Measurements from ENCODE around the gene ABCA7.

ABCA7 gene

GRCh38 chr19:1027650-1028061 lies 12.3 kb upstream of the ABCA7 start:
- Histone ChIP-seq H3K9me3 (ENCODE audit: control insufficient read depth, low read length) (no peaks in the 10 kb centered on the region), H3K36me3 (ENCODE audit: control insufficient read depth, insufficient read depth, low read length) (peaks cover 26% of the 10 kb centered on the region), H3K27ac (ENCODE audit: low read depth, low read length, severe bottlenecking) (peak overlapping the region; percentile 94), H3K4me3 (ENCODE audit: extremely low read depth, insufficient read depth, low read length, poor library complexity, severe bottlenecking) (peak overlapping the region; percentile 92), H3K4me1 (ENCODE audit: control insufficient read depth, insufficient read depth, low read length, poor library complexity, severe bottlenecking) (peaks cover 5% of the 10 kb centered on the region)
- WGBS, 2 experiments (ENCODE audit: insufficient coverage in 2 of 2), result 1 to 6% methylated on average over 16 of the region's 16 CpGs

GRCh38 chr19:1028062-1028926 lies 11.6 kb upstream of the ABCA7 start:
- peak overlapping the region; percentile 94 for H3K27ac ChIP-seq (ENCODE audit: low read depth, low read length, severe bottlenecking)
- peak overlapping the region; percentile 92 for H3K4me3 ChIP-seq (ENCODE audit: extremely low read depth, insufficient read depth, low read length, poor library complexity, severe bottlenecking)
- peaks cover 33% of the 10 kb centered on the region for H3K36me3 ChIP-seq (ENCODE audit: control insufficient read depth, insufficient read depth, low read length)
- WGBS, 2 experiments (ENCODE audit: insufficient coverage in 2 of 2), result 3 to 6% methylated on average over 35 of the region's 58 CpGs
- H3K4me1 ChIP-seq (ENCODE audit: control insufficient read depth, insufficient read depth, low read length, poor library complexity, severe bottlenecking), result peaks cover 5% of the 10 kb centered on the region
- H3K9me3 ChIP-seq (ENCODE audit: control insufficient read depth, low read length), result no peaks in the 10 kb centered on the region

- Histone ChIP-seq H3K27ac (ENCODE audit: low read depth, low read length, severe bottlenecking) (no peak overlapping the region), H3K36me3 (ENCODE audit: control insufficient read depth, insufficient read depth, low read length) (peaks cover 54% of the 10 kb centered on the region), H3K9me3 (ENCODE audit: control insufficient read depth, low read length) (no peaks in the 10 kb centered on the region), H3K4me3 (ENCODE audit: extremely low read depth, insufficient read depth, low read length, poor library complexity, severe bottlenecking) (no peak overlapping the region), H3K4me1 (ENCODE audit: control insufficient read depth, insufficient read depth, low read length, poor library complexity, severe bottlenecking) (peaks cover 2% of the 10 kb centered on the region)
- 91 to 93% methylated on average over 19 to 20 of the region's 20 CpGs for WGBS, 2 experiments (ENCODE audit: insufficient coverage in 2 of 2)
These were observed 7.5 kb upstream of the ABCA7 start for GRCh38 chr19:1032264-1032867.

DNA sequence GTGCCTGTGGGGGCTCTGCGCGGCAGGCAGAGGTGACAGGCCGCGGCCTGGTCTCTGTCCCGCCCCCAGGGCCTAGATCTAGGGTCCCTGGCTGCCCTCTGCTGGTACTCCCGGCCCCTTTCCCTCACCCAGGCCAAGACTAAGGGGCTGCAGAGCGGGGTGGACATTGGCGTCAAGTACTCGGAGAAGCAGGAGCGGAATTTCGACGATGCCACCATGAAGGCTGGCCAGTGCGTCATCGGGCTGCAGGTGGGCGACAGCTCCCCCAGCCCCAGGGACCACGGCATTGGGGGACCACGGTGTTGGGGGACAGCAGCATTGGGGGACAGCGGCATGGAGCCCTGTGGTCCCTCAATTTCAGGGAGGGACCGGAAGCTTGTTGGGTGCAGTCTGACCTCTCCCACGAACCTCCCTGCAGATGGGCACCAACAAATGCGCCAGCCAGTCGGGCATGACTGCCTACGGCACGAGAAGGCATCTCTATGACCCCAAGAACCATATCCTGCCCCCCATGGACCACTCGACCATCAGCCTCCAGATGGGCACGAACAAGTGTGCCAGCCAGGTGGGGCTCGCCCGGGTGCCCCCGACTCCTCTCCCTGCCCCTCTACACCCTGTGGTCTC lies 3.8 kb upstream of the ABCA7 start:
- H3K9me3 ChIP-seq (ENCODE audit: control insufficient read depth, low read length), result no peaks in the 10 kb centered on the region
- 89 to 90% methylated on average over 23 to 29 of the region's 29 CpGs for WGBS, 2 experiments (ENCODE audit: insufficient coverage in 2 of 2)
- H3K4me3 ChIP-seq (ENCODE audit: extremely low read depth, insufficient read depth, low read length, poor library complexity, severe bottlenecking), result no peak overlapping the region
- peaks cover 3% of the 10 kb centered on the region for H3K4me1 ChIP-seq (ENCODE audit: control insufficient read depth, insufficient read depth, low read length, poor library complexity, severe bottlenecking)
- H3K27ac ChIP-seq (ENCODE audit: low read depth, low read length, severe bottlenecking), result no peak overlapping the region
- H3K36me3 ChIP-seq (ENCODE audit: control insufficient read depth, insufficient read depth, low read length), result peaks cover 55% of the 10 kb centered on the region

GRCh38 chr19:1037621-1038064 lies 2.3 kb upstream of the ABCA7 start:
- Histone ChIP-seq H3K27ac (ENCODE audit: low read depth, low read length, severe bottlenecking) (no peak overlapping the region), H3K4me3 (ENCODE audit: extremely low read depth, insufficient read depth, low read length, poor library complexity, severe bottlenecking) (no peak overlapping the region)
- 93 to 95% methylated on average over 17 to 18 of the region's 22 CpGs for WGBS, 2 experiments (ENCODE audit: insufficient coverage in 2 of 2)

DNA sequence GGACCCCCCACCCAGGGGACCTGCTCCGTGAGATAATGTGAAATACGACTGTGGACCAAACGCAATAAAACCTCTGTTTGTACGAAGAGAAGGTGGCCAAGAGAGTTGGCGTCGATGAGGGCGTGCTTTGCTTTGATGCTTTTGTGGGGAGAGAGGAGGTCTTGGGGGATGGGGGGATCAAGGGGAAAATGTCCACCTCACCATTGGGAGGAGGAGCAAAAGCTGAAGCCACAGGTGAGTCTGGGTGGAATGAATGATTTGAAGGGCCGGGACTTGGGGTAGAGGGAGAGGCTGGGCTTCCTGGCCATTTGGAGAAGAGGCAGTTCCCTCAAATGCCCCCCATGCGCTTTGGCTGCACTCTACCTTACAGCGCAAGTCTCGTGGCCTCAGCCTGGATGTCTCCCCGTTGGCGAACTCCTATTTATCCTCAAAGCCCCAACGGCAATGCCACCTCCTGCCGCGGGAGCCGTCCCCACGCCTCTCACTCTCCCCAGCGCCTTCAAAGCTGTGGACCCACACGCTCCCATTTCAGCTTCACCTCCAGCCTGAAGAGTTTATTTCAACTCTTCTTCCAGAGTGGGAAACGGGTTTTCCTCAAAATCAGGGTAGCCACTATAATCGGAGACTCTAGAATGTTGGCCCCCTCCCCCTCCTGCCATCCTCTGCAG lies 795 bp upstream of the ABCA7 start:
- 65 to 71% methylated on average over 22 of the region's 22 CpGs for WGBS, 2 experiments (ENCODE audit: insufficient coverage in 2 of 2)
- H3K4me3 ChIP-seq (ENCODE audit: extremely low read depth, insufficient read depth, low read length, poor library complexity, severe bottlenecking), result no peak overlapping the region
- peak overlapping the region; percentile 45 for H3K27ac ChIP-seq (ENCODE audit: low read depth, low read length, severe bottlenecking)
- peaks cover 34% of the 10 kb centered on the region for H3K36me3 ChIP-seq (ENCODE audit: control insufficient read depth, insufficient read depth, low read length)
- H3K9me3 ChIP-seq (ENCODE audit: control insufficient read depth, low read length), result no peaks in the 10 kb centered on the region
- H3K4me1 ChIP-seq (ENCODE audit: control insufficient read depth, insufficient read depth, low read length, poor library complexity, severe bottlenecking), result peaks cover 7% of the 10 kb centered on the region

More at GRCh38 chr19:1037621-1038064, 2.3 kb upstream of the ABCA7 start:
- Histone ChIP-seq H3K36me3 (ENCODE audit: control insufficient read depth, insufficient read depth, low read length) (peaks cover 43% of the 10 kb centered on the region), H3K4me1 (ENCODE audit: control insufficient read depth, insufficient read depth, low read length, poor library complexity, severe bottlenecking) (peaks cover 7% of the 10 kb centered on the region), H3K9me3 (ENCODE audit: control insufficient read depth, low read length) (no peaks in the 10 kb centered on the region)

DNA sequence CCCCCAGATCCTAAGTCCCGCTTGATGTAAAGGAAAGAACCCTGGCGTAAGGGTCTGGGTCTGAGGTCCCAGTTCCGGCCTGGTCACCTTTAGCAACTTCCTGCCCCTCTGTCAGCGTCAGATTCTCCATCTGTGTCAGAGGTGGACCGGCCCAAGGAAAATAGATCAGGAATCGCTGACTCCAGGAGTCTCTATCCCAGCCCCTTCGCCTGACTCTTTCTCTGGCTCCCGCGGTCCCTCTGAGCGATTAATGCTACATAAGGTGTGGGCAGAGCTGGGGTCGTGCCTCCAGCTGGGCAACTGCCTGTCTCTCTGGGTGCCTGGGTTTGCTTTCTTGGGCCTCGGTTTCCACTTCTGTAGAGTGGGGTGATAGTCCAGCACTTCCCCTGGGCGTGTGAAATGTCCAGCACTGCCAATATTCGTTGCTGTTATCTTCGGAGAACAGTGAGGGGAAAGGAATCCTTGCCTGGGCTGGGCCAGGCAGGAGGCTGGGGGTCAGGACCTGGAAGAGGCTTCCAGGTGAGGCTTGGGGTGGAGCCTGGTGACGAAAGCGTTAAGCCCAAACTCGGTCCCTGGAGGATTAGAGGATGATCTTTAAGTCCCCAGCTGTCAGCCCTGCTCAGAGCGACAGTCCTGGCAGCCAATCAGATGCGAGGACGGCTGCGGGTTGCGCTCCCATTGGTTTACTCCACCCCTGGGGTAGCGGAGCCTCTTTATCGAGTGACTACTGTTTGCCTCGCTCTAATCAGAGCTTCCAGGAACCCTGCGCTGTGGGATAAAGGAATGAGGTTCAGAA lies 767 bp downstream of the ABCA7 start:
- H3K27ac ChIP-seq (ENCODE audit: low read depth, low read length, severe bottlenecking), result peak overlapping the region; percentile 10
- WGBS, 2 experiments (ENCODE audit: insufficient coverage in 2 of 2), result 6 to 9% methylated on average over 22 to 25 of the region's 27 CpGs
- H3K9me3 ChIP-seq (ENCODE audit: control insufficient read depth, low read length), result no peaks in the 10 kb centered on the region

GRCh38 chr19:1041272-1041834 lies 1.4 kb downstream of the ABCA7 start:
- Histone ChIP-seq H3K36me3 (ENCODE audit: control insufficient read depth, insufficient read depth, low read length) (peaks cover 21% of the 10 kb centered on the region), H3K4me3 (ENCODE audit: extremely low read depth, insufficient read depth, low read length, poor library complexity, severe bottlenecking) (peak overlapping the region; percentile 65), H3K4me1 (ENCODE audit: control insufficient read depth, insufficient read depth, low read length, poor library complexity, severe bottlenecking) (peaks cover 7% of the 10 kb centered on the region), H3K27ac (ENCODE audit: low read depth, low read length, severe bottlenecking) (no peak overlapping the region), H3K9me3 (ENCODE audit: control insufficient read depth, low read length) (no peaks in the 10 kb centered on the region)
- WGBS, 2 experiments (ENCODE audit: insufficient coverage in 2 of 2), result 48 to 52% methylated on average over 24 to 26 of the region's 26 CpGs

More for the DNA sequence above, 767 bp downstream of the ABCA7 start:
- peaks cover 28% of the 10 kb centered on the region for H3K36me3 ChIP-seq (ENCODE audit: control insufficient read depth, insufficient read depth, low read length)
- peak overlapping the region; percentile 65 for H3K4me3 ChIP-seq (ENCODE audit: extremely low read depth, insufficient read depth, low read length, poor library complexity, severe bottlenecking)
- H3K4me1 ChIP-seq (ENCODE audit: control insufficient read depth, insufficient read depth, low read length, poor library complexity, severe bottlenecking), result peaks cover 7% of the 10 kb centered on the region

DNA sequence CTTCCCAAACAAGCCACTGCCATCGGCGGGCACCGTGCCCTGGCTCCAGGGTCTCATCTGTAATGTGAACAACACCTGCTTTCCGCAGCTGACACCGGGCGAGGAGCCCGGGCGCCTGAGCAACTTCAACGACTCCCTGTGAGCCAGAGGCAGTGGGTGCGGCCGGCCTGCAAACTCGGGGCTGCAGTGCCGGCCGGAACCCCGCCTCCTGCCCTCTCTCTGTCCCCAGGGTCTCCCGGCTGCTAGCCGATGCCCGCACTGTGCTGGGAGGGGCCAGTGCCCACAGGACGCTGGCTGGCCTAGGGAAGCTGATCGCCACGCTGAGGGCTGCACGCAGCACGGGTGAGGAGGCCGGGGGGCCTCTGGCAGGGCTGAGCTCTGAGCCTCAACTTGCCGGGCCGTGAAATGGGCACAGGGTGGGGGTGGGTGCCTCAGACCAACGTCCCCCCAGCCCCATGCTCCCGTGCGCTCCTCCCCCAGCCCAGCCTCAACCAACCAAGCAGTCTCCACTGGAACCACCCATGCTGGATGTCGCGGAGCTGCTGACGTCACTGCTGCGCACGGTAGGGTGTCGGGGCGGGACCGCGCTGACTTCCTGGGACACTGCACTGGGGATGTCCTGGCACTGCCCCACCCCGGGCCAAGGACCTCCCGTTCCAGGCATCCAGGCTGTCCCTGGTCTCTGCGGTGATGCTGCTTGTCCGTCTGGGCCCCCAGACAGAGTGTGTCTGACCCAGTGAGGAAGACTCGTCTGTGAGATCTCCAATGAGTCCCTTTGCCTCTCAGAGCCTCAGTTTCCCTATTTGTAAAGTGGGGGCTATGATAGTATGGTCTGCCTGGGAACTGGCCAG lies 2.2 kb downstream of the ABCA7 start:
- no peaks in the 10 kb centered on the region for H3K9me3 ChIP-seq (ENCODE audit: control insufficient read depth, low read length)
- H3K27ac ChIP-seq (ENCODE audit: low read depth, low read length, severe bottlenecking), result no peak overlapping the region
- peaks cover 7% of the 10 kb centered on the region for H3K4me1 ChIP-seq (ENCODE audit: control insufficient read depth, insufficient read depth, low read length, poor library complexity, severe bottlenecking)
- no peak overlapping the region for H3K4me3 ChIP-seq (ENCODE audit: extremely low read depth, insufficient read depth, low read length, poor library complexity, severe bottlenecking)
- H3K36me3 ChIP-seq (ENCODE audit: control insufficient read depth, insufficient read depth, low read length), result peaks cover 16% of the 10 kb centered on the region
- WGBS, 2 experiments (ENCODE audit: insufficient coverage in 2 of 2), result 93 to 95% methylated on average over 31 to 42 of the region's 43 CpGs
